Vagina (tissue), 2 donors: ENCODE measurements around the gene DLG3.
A peak's percentile ranks its signal among the peaks of the same experiment; 100 is the strongest.

ENCODE experiments used
- POLR2A ChIP-seq, 2 donors: fragments of 450-650 bp; IDR thresholded peaks; one replicate each; pipeline ENCODE4 v1.6.1; 2017; ENCODE audit warnings: antibody characterized with exemption in 2 of 2, mild to moderate bottlenecking in 2 of 2, moderate library complexity in 2 of 2
- POLR2AphosphoS5 ChIP-seq, 2 donors: sonication (generic); formaldehyde crosslinking; IDR thresholded peaks; one replicate each; pipeline ENCODE4 v1.9.0; 2017; ENCODE audit warnings: antibody characterized with exemption in 2 of 2, mild to moderate bottlenecking in 2 of 2, low read depth in 1 of 2; ENCODE audit not compliant: insufficient read depth in 1 of 2
- TF ChIP-seq, protein P1 (sequence below), 3 experiments: fragments of 450-650 bp in 2 of 3; fragments of 200-600 bp in 1 of 3; sonication (generic) in 1 of 3; IDR thresholded peaks; one replicate each; pipeline ENCODE4 v1.5.1; 2017 to 2019; ENCODE audit warnings: antibody characterized with exemption in 3 of 3, mild to moderate bottlenecking in 2 of 3, moderate library complexity in 2 of 3

DNA sequence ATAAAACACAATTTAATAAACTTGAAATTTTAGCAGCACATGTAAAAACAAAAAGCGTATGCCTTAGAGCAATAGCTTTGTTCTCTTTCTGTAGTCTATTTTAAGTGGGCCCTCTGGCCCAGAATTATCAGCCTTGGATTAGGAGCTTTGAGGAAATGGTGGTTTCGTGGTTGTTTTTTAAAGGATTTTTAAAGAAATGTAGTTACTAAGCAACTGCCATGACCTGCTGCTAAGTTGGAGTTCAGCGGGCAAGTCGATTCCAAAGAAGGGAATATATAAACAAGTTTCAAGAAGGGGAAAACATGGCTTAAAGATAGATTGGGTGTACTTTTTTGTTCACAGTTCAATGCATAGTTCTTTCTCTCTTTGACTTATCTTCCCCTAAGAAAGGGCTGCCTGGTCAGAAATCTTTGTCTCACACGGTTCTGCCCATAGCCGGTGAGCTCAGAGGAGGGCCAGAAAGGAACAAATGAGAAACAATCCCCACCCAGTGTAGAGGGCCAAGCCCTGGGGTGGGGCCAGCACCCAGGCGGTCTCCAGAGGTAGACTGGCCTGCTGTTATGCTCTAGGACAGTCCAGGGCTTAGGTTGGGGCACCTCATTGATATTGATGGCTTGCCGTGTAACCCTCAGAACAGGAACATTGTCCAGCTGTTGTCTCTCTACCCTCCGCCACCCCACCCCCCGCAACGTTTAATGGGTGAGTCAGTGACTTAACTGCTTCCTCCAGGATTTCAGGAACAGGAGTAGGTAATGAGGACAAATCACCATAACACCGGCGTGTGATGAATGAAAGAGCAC, 32.5 kb downstream of the DLG3 start:
- TF ChIP-seq, protein P1, sequence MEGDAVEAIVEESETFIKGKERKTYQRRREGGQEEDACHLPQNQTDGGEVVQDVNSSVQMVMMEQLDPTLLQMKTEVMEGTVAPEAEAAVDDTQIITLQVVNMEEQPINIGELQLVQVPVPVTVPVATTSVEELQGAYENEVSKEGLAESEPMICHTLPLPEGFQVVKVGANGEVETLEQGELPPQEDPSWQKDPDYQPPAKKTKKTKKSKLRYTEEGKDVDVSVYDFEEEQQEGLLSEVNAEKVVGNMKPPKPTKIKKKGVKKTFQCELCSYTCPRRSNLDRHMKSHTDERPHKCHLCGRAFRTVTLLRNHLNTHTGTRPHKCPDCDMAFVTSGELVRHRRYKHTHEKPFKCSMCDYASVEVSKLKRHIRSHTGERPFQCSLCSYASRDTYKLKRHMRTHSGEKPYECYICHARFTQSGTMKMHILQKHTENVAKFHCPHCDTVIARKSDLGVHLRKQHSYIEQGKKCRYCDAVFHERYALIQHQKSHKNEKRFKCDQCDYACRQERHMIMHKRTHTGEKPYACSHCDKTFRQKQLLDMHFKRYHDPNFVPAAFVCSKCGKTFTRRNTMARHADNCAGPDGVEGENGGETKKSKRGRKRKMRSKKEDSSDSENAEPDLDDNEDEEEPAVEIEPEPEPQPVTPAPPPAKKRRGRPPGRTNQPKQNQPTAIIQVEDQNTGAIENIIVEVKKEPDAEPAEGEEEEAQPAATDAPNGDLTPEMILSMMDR (IDR thresholded peaks at IDR 0.05): no peak
- TF ChIP-seq POLR2A (IDR thresholded peaks at IDR 0.05): no peak
- TF ChIP-seq POLR2AphosphoS5 (IDR thresholded peaks at IDR 0.05; ENCODE audit: insufficient read depth in 1 of 2, low read depth in 1 of 2): peak; percentile 10 to 33
